ENCODE results near the gene ZFP36L1.

- TF ChIP-seq, protein P1, sequence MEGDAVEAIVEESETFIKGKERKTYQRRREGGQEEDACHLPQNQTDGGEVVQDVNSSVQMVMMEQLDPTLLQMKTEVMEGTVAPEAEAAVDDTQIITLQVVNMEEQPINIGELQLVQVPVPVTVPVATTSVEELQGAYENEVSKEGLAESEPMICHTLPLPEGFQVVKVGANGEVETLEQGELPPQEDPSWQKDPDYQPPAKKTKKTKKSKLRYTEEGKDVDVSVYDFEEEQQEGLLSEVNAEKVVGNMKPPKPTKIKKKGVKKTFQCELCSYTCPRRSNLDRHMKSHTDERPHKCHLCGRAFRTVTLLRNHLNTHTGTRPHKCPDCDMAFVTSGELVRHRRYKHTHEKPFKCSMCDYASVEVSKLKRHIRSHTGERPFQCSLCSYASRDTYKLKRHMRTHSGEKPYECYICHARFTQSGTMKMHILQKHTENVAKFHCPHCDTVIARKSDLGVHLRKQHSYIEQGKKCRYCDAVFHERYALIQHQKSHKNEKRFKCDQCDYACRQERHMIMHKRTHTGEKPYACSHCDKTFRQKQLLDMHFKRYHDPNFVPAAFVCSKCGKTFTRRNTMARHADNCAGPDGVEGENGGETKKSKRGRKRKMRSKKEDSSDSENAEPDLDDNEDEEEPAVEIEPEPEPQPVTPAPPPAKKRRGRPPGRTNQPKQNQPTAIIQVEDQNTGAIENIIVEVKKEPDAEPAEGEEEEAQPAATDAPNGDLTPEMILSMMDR (IDR thresholded peaks at IDR 0.05), result no peak
- no peak for TF ChIP-seq POLR2A (IDR thresholded peaks at IDR 0.05)
- no peak for TF ChIP-seq EP300 (IDR thresholded peaks at IDR 0.05)
Measured at GRCh38 chr14:68770553-68771286, 22.1 kb downstream of the ZFP36L1 start.

All from stomach (tissue), 4 donors.